Type B pancreatic cell (in vitro differentiated cells): ENCODE data around the gene TATDN3. TPM values are rescaled to one million over a fixed set of nuclear protein-coding genes. Genes with fewer than 3 reads are reported as not detected.

Experiments used
- DNase-seq: peaks from one replicate; pipeline ENCODE4 v3.0.0; 2021; ENCODE audit warnings: mixed read lengths; ENCODE audit not compliant: unreplicated experiment; ENCODE audit errors: extremely low spot score
- H3K27ac Mint-ChIP-seq: 2 replicates; pipeline ENCODE4 v1.8.0; 2021; ENCODE audit warnings: mild to moderate bottlenecking, mixed read lengths
- H3K27me3 Mint-ChIP-seq: 2 replicates; pipeline ENCODE4 v1.8.0; 2021; ENCODE audit warnings: mixed read lengths
- H3K36me3 Mint-ChIP-seq: 2 replicates; pipeline ENCODE4 v1.8.0; 2021; ENCODE audit warnings: mixed read lengths
- H3K4me1 Mint-ChIP-seq: one replicate; pipeline ENCODE4 v1.8.0; 2021; ENCODE audit warnings: mixed read lengths; ENCODE audit not compliant: unreplicated experiment
- H3K4me3 Mint-ChIP-seq: 2 replicates; pipeline ENCODE4 v1.8.0; 2021; ENCODE audit warnings: mild to moderate bottlenecking, mixed read lengths
- H3K9me3 Mint-ChIP-seq: 2 replicates; pipeline ENCODE4 v1.8.0; 2021; ENCODE audit warnings: mixed read lengths
- CTCF ChIP-seq: fragments of 200-600 bp; sonication (generic); conservative IDR thresholded peaks from 2 replicates; pipeline ENCODE4 v1.5.0; 2021; ENCODE audit warnings: antibody characterized with exemption, mild to moderate bottlenecking
- total RNA-seq: library from RNA; stranded (reverse); gene quantifications from 2 replicates; pipeline ENCODE4 v1.2.1, GENCODE V29; 2021; ENCODE audit warnings: low replicate concordance

TATDN3 gene
- total RNA-seq, 1 donor from 2014 or later = 13.8 TPM

- no peak overlapping the region for H3K4me3 Mint-ChIP-seq
- H3K4me1 Mint-ChIP-seq = no peaks in the 10 kb centered on the region
- no peaks in the 10 kb centered on the region for H3K27me3 Mint-ChIP-seq
- H3K9me3 Mint-ChIP-seq = no peaks in the 10 kb centered on the region
- no peak overlapping the region for H3K27ac Mint-ChIP-seq
- no peak for DNase-seq
- no peak for TF ChIP-seq CTCF
- peaks cover 5% of the 10 kb centered on the region for H3K36me3 Mint-ChIP-seq
Observed at GRCh38 chr1:212805767-212806166, 14.1 kb downstream of the TATDN3 start.

GRCh38 chr1:212814537-212815334, 23.0 kb downstream of the TATDN3 start:
- peaks cover 12% of the 10 kb centered on the region for H3K4me1 Mint-ChIP-seq
- H3K36me3 Mint-ChIP-seq = no peaks in the 10 kb centered on the region
- DNase-seq = no peak
- H3K4me3 Mint-ChIP-seq = no peak overlapping the region
- H3K9me3 Mint-ChIP-seq = no peaks in the 10 kb centered on the region
- H3K27me3 Mint-ChIP-seq = no peaks in the 10 kb centered on the region
- peak; percentile 67 for TF ChIP-seq CTCF
- H3K27ac Mint-ChIP-seq = peak overlapping the region; percentile 69

DNA sequence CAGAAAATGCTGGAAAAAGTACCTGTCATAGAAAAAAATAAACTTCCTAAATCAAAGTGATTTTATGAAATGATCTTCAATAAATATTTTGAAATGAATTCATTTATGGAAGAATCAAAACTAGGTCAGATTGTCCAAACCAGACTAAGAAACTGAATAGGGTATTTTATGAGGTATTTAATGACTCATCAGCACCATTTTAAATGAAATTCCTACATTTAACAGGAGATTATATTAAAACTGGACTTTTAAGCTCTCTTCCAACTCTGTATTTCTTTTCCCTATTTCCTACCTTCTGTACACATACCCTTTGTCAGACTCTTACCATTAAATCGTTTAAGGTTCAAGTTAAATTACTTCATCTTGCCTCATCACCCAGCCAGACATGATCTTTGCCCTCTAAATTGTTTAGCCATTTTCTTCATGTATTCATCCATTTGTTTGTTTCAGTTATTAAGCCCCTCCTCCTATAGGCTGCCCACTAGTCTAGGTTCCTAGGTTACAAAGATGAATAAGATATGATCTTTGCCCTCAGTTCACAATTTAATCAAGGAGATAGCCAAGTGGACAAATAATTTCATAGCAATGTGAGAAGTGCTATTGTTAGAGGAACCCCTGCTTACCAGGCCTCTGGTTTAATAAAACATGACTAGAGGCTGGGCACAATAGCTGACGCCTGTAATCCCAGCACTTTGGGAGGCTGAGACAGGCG, 25.0 kb downstream of the TATDN3 start:
- no peaks in the 10 kb centered on the region for H3K27me3 Mint-ChIP-seq
- no peak for TF ChIP-seq CTCF
- no peak overlapping the region for H3K27ac Mint-ChIP-seq
- H3K4me3 Mint-ChIP-seq = no peak overlapping the region
- no peak for DNase-seq
- H3K9me3 Mint-ChIP-seq = no peaks in the 10 kb centered on the region
- H3K4me1 Mint-ChIP-seq = peaks cover 12% of the 10 kb centered on the region
- H3K36me3 Mint-ChIP-seq = no peaks in the 10 kb centered on the region

DNA sequence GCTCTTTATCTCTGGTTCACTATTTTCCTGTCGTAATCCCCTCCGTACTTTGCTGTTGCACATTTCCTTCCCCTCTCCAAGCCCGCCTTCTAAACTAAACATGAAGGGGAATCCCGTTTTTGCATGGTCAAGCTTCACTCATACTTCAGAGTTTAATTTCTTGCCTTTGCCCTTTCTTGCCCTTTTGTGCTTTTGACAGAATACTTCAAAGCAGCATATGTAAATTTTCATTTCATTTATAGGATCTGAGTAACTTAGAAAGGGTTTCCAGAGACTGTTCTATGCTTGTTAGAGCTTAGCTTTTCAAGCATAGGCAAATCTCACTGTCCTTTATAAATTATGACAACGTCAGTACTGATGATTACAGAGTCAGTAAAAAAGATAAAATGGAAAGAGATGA, 28.0 kb downstream of the TATDN3 start:
- H3K27ac Mint-ChIP-seq = no peak overlapping the region
- H3K9me3 Mint-ChIP-seq = peaks cover 3% of the 10 kb centered on the region
- peaks cover 3% of the 10 kb centered on the region for H3K36me3 Mint-ChIP-seq

GRCh38 chr1:212820969-212821368, 29.3 kb downstream of the TATDN3 start:
- peaks cover 3% of the 10 kb centered on the region for H3K36me3 Mint-ChIP-seq
- no peak for DNase-seq
- peaks cover 5% of the 10 kb centered on the region for H3K4me1 Mint-ChIP-seq
- no peak overlapping the region for H3K27ac Mint-ChIP-seq
- H3K9me3 Mint-ChIP-seq = peaks cover 7% of the 10 kb centered on the region
- TF ChIP-seq CTCF = no peak
- H3K27me3 Mint-ChIP-seq = no peaks in the 10 kb centered on the region
- no peak overlapping the region for H3K4me3 Mint-ChIP-seq

More for the DNA sequence above, 28.0 kb downstream of the TATDN3 start:
- no peak for DNase-seq
- no peak overlapping the region for H3K4me3 Mint-ChIP-seq
- H3K27me3 Mint-ChIP-seq = no peaks in the 10 kb centered on the region
- H3K4me1 Mint-ChIP-seq = peaks cover 8% of the 10 kb centered on the region
- no peak for TF ChIP-seq CTCF
